ENCODE results near the gene HELZ. TPM values are rescaled to one million over a fixed set of nuclear protein-coding genes. Genes with fewer than 3 reads are reported as not detected.

HELZ gene
- total RNA-seq, 6 donors from 2014 or later: 52.1 to 166 (median 60.8) TPM

- no peaks in the 10 kb centered on the region for H3K9me3 ChIP-seq
- DNase-seq: peak in 1 of 2 donors; percentile 47
- WGBS, 2 donors: 89 to 95% methylated on average over 10 to 11 of the region's 11 CpGs
- ATAC-seq (ENCODE audit: low FRiP score in 2 of 2): no peak
- H3K4me3 ChIP-seq: no peak overlapping the region
- H3K36me3 ChIP-seq: peaks cover 3 to 36% (median 9%) of the 10 kb centered on the region in 4 donors
- H3K27ac ChIP-seq: no peak overlapping the region
- TF ChIP-seq POLR2A (IDR thresholded peaks at IDR 0.05) (no peak), EP300 (IDR thresholded peaks at IDR 0.05) (no peak), POLR2AphosphoS5 (IDR thresholded peaks at IDR 0.05) (no peak), CTCF (IDR thresholded peaks at IDR 0.05) (no peak)
- H3K27me3 ChIP-seq: no peaks in the 10 kb centered on the region
- peaks cover 0 to 2% (median 0%) of the 10 kb centered on the region in 4 donors for H3K4me1 ChIP-seq
Observed at GRCh38 chr17:67078292-67078691, 166.7 kb downstream of the HELZ start.

- no peak for ATAC-seq (ENCODE audit: low FRiP score in 2 of 2)
- Histone ChIP-seq H3K4me1 (peaks cover 0 to 2% (median 0%) of the 10 kb centered on the region in 4 donors), H3K4me3 (no peak overlapping the region), H3K36me3 (peaks cover 3 to 42% (median 8%) of the 10 kb centered on the region in 4 donors), H3K9me3 (no peaks in the 10 kb centered on the region), H3K27me3 (no peaks in the 10 kb centered on the region), H3K27ac (no peak overlapping the region)
- no peak for DNase-seq
- no peak for TF ChIP-seq POLR2AphosphoS5 (IDR thresholded peaks at IDR 0.05)
- TF ChIP-seq CTCF (IDR thresholded peaks at IDR 0.05): no peak
- no peak for TF ChIP-seq EP300 (IDR thresholded peaks at IDR 0.05)
- no peak for TF ChIP-seq POLR2A (IDR thresholded peaks at IDR 0.05)
- WGBS, 2 donors: 75 to 77% methylated on average over 7 of the region's 7 CpGs
Observed at GRCh38 chr17:67076290-67076689, 168.7 kb downstream of the HELZ start.

- WGBS, 2 donors: 81 to 88% methylated on average over 3 of the region's 3 CpGs
- DNase-seq (no peak), ATAC-seq (ENCODE audit: low FRiP score in 2 of 2) (no peak)
- TF ChIP-seq POLR2AphosphoS5 (IDR thresholded peaks at IDR 0.05) (no peak), CTCF (IDR thresholded peaks at IDR 0.05) (no peak), POLR2A (IDR thresholded peaks at IDR 0.05) (no peak), EP300 (IDR thresholded peaks at IDR 0.05) (no peak)
- Histone ChIP-seq H3K4me1 (peaks cover 0 to 2% (median 0%) of the 10 kb centered on the region in 4 donors), H3K27me3 (no peaks in the 10 kb centered on the region), H3K9me3 (no peaks in the 10 kb centered on the region), H3K4me3 (no peak overlapping the region), H3K36me3 (peaks cover 3 to 37% (median 8%) of the 10 kb centered on the region in 4 donors), H3K27ac (no peak overlapping the region)
Observed at GRCh38 chr17:67074781-67075180, 170.2 kb downstream of the HELZ start.

- H3K36me3 ChIP-seq: peaks cover 0 to 29% (median 2%) of the 10 kb centered on the region in 4 donors
- no peak overlapping the region for H3K27ac ChIP-seq
- 82 to 89% methylated on average over 3 of the region's 3 CpGs for WGBS, 2 donors
Observed at GRCh38 chr17:67072885-67073284, 172.1 kb downstream of the HELZ start.

More at GRCh38 chr17:67072885-67073284, 172.1 kb downstream of the HELZ start:
- no peak overlapping the region for H3K4me3 ChIP-seq
- H3K27me3 ChIP-seq: no peaks in the 10 kb centered on the region
- H3K9me3 ChIP-seq: no peaks in the 10 kb centered on the region
- no peak for TF ChIP-seq CTCF (IDR thresholded peaks at IDR 0.05)
- no peak for TF ChIP-seq EP300 (IDR thresholded peaks at IDR 0.05)
- TF ChIP-seq POLR2AphosphoS5 (IDR thresholded peaks at IDR 0.05): no peak
- TF ChIP-seq POLR2A (IDR thresholded peaks at IDR 0.05): no peak
- H3K4me1 ChIP-seq: peaks cover 0 to 8% (median 0%) of the 10 kb centered on the region in 4 donors
- DNase-seq: no peak
- no peak for ATAC-seq (ENCODE audit: low FRiP score in 2 of 2)
